Esophagus (tissue), 2 donors: ENCODE results near the gene PSMB8. TPM values are rescaled to one million over a fixed set of nuclear protein-coding genes. Genes with fewer than 3 reads are reported as not detected.
"Not testable (repeated sequence)": the region's sequence is repeated elsewhere in the genome, so short reads cannot be mapped to it uniquely, and the experiment has no call there.

Experiments
- H3K27ac ChIP-seq, 2 donors: one replicate each; pipeline ENCODE4 v1.5.1; 2013; ENCODE audit warnings: low read depth in 2 of 2, mild to moderate bottlenecking in 2 of 2, inconsistent platforms in 1 of 2, low read length in 1 of 2, moderate library complexity in 1 of 2
- H3K27me3 ChIP-seq, 2 donors: one replicate each; pipeline ENCODE4 v1.6.1; 2013; ENCODE audit warnings: low read length in 2 of 2, control low read depth in 1 of 2, mild to moderate bottlenecking in 1 of 2; ENCODE audit not compliant: insufficient read depth in 2 of 2, control insufficient read depth in 1 of 2
- H3K36me3 ChIP-seq, 2 donors: one replicate each; pipeline ENCODE4 v1.6.1; 2013; ENCODE audit warnings: low read length in 1 of 2; ENCODE audit not compliant: control insufficient read depth in 2 of 2, insufficient read depth in 2 of 2
- H3K4me1 ChIP-seq, 2 donors: one replicate each; pipeline ENCODE4 v1.6.1; 2013; ENCODE audit warnings: low read length in 1 of 2; ENCODE audit not compliant: control insufficient read depth in 2 of 2, insufficient read depth in 2 of 2
- H3K4me3 ChIP-seq, 2 donors: one replicate each; pipeline ENCODE4 v1.5.1; 2013; ENCODE audit warnings: low read length in 2 of 2, mild to moderate bottlenecking in 2 of 2, low read depth in 1 of 2, moderate library complexity in 1 of 2
- H3K9me3 ChIP-seq, 2 donors: one replicate each; pipeline ENCODE4 v1.6.1; 2013; ENCODE audit warnings: mild to moderate bottlenecking in 2 of 2, low read depth in 1 of 2, low read length in 1 of 2, moderate library complexity in 1 of 2; ENCODE audit not compliant: control insufficient read depth in 2 of 2, insufficient read depth in 1 of 2
- WGBS, 2 donors: extraction: QIAGEN DNeasy Blood & Tissue Kit; methylation state at CpG; one replicate each; pipeline ENCODE4 v1.1.7; 2013; 5-methylcytosine and 5-hydroxymethylcytosine counted together
- polyA plus RNA-seq, 2 donors: library from polyadenylated mRNA; stranded (reverse); fragments of 200-250 nt; gene quantifications; one replicate each; pipeline ENCODE4 v1.2.3, GENCODE V29; 2013
- donor health status: healthy with polysubstance abuse.
- donor health status: Bipolar disorder and iron deficiency.

Gene PSMB8
- polyA plus RNA-seq, 2 donors: 63.1 to 66.9 TPM

- H3K27me3 ChIP-seq, H3K4me3 ChIP-seq, H3K4me1 ChIP-seq, H3K36me3 ChIP-seq, H3K27ac ChIP-seq, H3K9me3 ChIP-seq: not testable (repeated sequence)
- 65 to 82% methylated on average over 3 of the region's 3 CpGs for WGBS, 2 donors
Observed at GRCh38 chr6:32880962-32881361, 37.1 kb upstream of the PSMB8 start.

- no peaks in the 10 kb centered on the region for H3K4me1 ChIP-seq
- H3K4me3 ChIP-seq: no peak overlapping the region
- H3K27me3 ChIP-seq: no peaks in the 10 kb centered on the region
- no peaks in the 10 kb centered on the region for H3K9me3 ChIP-seq
- WGBS, 2 donors: 60% methylated on average over 35 of the region's 35 CpGs
- no peak overlapping the region for H3K27ac ChIP-seq
- H3K36me3 ChIP-seq: no peaks in the 10 kb centered on the region
Observed at GRCh38 chr6:32879691-32880090, 35.8 kb upstream of the PSMB8 start.

- Histone ChIP-seq H3K27ac (no peak overlapping the region), H3K4me3 (no peak overlapping the region), H3K27me3 (no peaks in the 10 kb centered on the region), H3K9me3 (no peaks in the 10 kb centered on the region), H3K36me3 (no peaks in the 10 kb centered on the region), H3K4me1 (no peaks in the 10 kb centered on the region)
- 86 to 93% methylated on average over 2 of the region's 2 CpGs for WGBS, 2 donors
Observed at GRCh38 chr6:32876603-32877002, 32.8 kb upstream of the PSMB8 start.

- H3K27me3 ChIP-seq, H3K36me3 ChIP-seq, H3K9me3 ChIP-seq, H3K4me1 ChIP-seq, H3K27ac ChIP-seq, H3K4me3 ChIP-seq: not testable (repeated sequence)
- WGBS, 2 donors: 0 to 38% methylated on average over 1 of the region's 1 CpG
Observed at GRCh38 chr6:32873947-32874346, 30.1 kb upstream of the PSMB8 start.

- no peaks in the 10 kb centered on the region for H3K4me1 ChIP-seq
- no peaks in the 10 kb centered on the region for H3K27me3 ChIP-seq
- 14% methylated on average over 5 of the region's 5 CpGs for WGBS, 2 donors
- no peak overlapping the region for H3K4me3 ChIP-seq
- no peaks in the 10 kb centered on the region for H3K9me3 ChIP-seq
- no peaks in the 10 kb centered on the region for H3K36me3 ChIP-seq
- no peak overlapping the region for H3K27ac ChIP-seq
Observed at GRCh38 chr6:32868257-32868788, 24.5 kb upstream of the PSMB8 start.

GRCh38 chr6:32867554-32868256 lies 23.9 kb upstream of the PSMB8 start:
- H3K4me3 ChIP-seq: no peak overlapping the region
- no peaks in the 10 kb centered on the region for H3K27me3 ChIP-seq
- H3K27ac ChIP-seq: no peak overlapping the region
- H3K4me1 ChIP-seq: no peaks in the 10 kb centered on the region
- WGBS, 2 donors: 45 to 56% methylated on average over 8 of the region's 8 CpGs
- no peaks in the 10 kb centered on the region for H3K9me3 ChIP-seq
- no peaks in the 10 kb centered on the region for H3K36me3 ChIP-seq

GRCh38 chr6:32867022-32867477 lies 23.2 kb upstream of the PSMB8 start:
- H3K4me1 ChIP-seq: no peaks in the 10 kb centered on the region
- 66 to 73% methylated on average over 3 of the region's 3 CpGs for WGBS, 2 donors
- no peaks in the 10 kb centered on the region for H3K27me3 ChIP-seq
- no peaks in the 10 kb centered on the region for H3K36me3 ChIP-seq
- H3K27ac ChIP-seq: no peak overlapping the region
- H3K4me3 ChIP-seq: no peak overlapping the region
- H3K9me3 ChIP-seq: no peaks in the 10 kb centered on the region

- WGBS, 2 donors: 67% methylated on average over 10 of the region's 10 CpGs
- no peaks in the 10 kb centered on the region for H3K36me3 ChIP-seq
- no peak overlapping the region for H3K27ac ChIP-seq
- H3K4me3 ChIP-seq: no peak overlapping the region
- H3K27me3 ChIP-seq: no peaks in the 10 kb centered on the region
- no peaks in the 10 kb centered on the region for H3K9me3 ChIP-seq
- no peaks in the 10 kb centered on the region for H3K4me1 ChIP-seq
Observed at GRCh38 chr6:32865724-32866443, 22.0 kb upstream of the PSMB8 start.

GRCh38 chr6:32862725-32863124 lies 18.9 kb upstream of the PSMB8 start:
- 76 to 85% methylated on average over 3 of the region's 3 CpGs for WGBS, 2 donors
- Histone ChIP-seq H3K9me3 (no peaks in the 10 kb centered on the region), H3K27me3 (no peaks in the 10 kb centered on the region), H3K36me3 (peaks cover 0 to 3% of the 10 kb centered on the region in 2 donors), H3K4me1 (no peaks in the 10 kb centered on the region), H3K27ac (no peak overlapping the region), H3K4me3 (no peak overlapping the region)
